CD4-positive, alpha-beta T cell (primary cell): ENCODE results near the gene FLRT1. TPM values are rescaled to one million over a fixed set of nuclear protein-coding genes. Genes with fewer than 3 reads are reported as not detected.

Source experiments
- ATAC-seq: fragments of 200-7000 bp; cut with Tn5 transposase; one replicate; pipeline ENCODE4 v1.10.0; 2022; ENCODE audit warnings: mild to moderate bottlenecking; ENCODE audit not compliant: poor library complexity
- CTCF ChIA-PET: fragments of 350-600 bp; sonication (Branson Sonifier 250); formaldehyde crosslinking; loops from one replicate; lab custom pipeline; 2021; ENCODE audit warnings: antibody characterized with exemption, inconsistent platforms; lab: Charles Lee
- POLR2A ChIA-PET: fragments of 350-600 bp; sonication (Branson Sonifier 250); formaldehyde crosslinking; loops from one replicate; lab custom pipeline; 2021; ENCODE audit warnings: antibody characterized with exemption, inconsistent platforms; lab: Charles Lee
- DNase-seq, 14 experiments: peaks; one replicate each; pipeline ENCODE4 v3.0.0-alpha.2; 2013 to 2020; ENCODE audit warnings: mixed read lengths in 2 of 14
- H3K27ac ChIP-seq, 2 donors: one replicate each; pipeline versions ENCODE4 v1.5.1 to v1.7.0; 2013; ENCODE audit warnings: low read length in 2 of 2, low read depth in 1 of 2, mild to moderate bottlenecking in 1 of 2
- H3K27me3 ChIP-seq, 2 experiments: 1 replicate in 1 of 2; 2 replicates in 1 of 2; pipeline versions ENCODE4 v1.6.1 to v1.7.0; 2013; ENCODE audit warnings: low read length in 2 of 2, control low read depth in 1 of 2, mild to moderate bottlenecking in 1 of 2, moderate library complexity in 1 of 2; ENCODE audit not compliant: insufficient read depth in 2 of 2, control insufficient read depth in 1 of 2
- H3K36me3 ChIP-seq: one replicate; pipeline ENCODE4 v1.6.1; 2013; ENCODE audit warnings: low read length, control low read depth; ENCODE audit not compliant: insufficient read depth
- H3K4me1 ChIP-seq: one replicate; pipeline ENCODE4 v1.6.1; 2013; ENCODE audit warnings: low read length, control low read depth; ENCODE audit not compliant: insufficient read depth
- H3K4me3 ChIP-seq: one replicate; pipeline ENCODE4 v1.5.1; 2013; ENCODE audit warnings: mild to moderate bottlenecking, low read length, moderate library complexity
- H3K9me3 ChIP-seq, 2 experiments: 1 replicate in 1 of 2; 2 replicates in 1 of 2; pipeline versions ENCODE4 v1.6.1 to v1.7.0; 2013; ENCODE audit warnings: low read length in 2 of 2, mild to moderate bottlenecking in 2 of 2, control low read depth in 1 of 2, moderate library complexity in 1 of 2; ENCODE audit not compliant: control insufficient read depth in 1 of 2, insufficient read depth in 1 of 2
- H3K27ac Mint-ChIP-seq: one replicate; pipeline ENCODE4 v1.8.0; 2020; ENCODE audit warnings: mixed read lengths
- H3K27me3 Mint-ChIP-seq: one replicate; pipeline ENCODE4 v1.8.0; 2021; ENCODE audit warnings: mixed read lengths
- H3K36me3 Mint-ChIP-seq: one replicate; pipeline ENCODE4 v1.8.0; 2021; ENCODE audit warnings: low read depth, mixed read lengths
- H3K4me1 Mint-ChIP-seq: one replicate; pipeline ENCODE4 v1.8.0; 2021; ENCODE audit warnings: low read depth, mixed read lengths
- H3K4me3 Mint-ChIP-seq: one replicate; pipeline ENCODE4 v1.8.0; 2020; ENCODE audit warnings: mild to moderate bottlenecking, mixed read lengths
- H3K9me3 Mint-ChIP-seq: one replicate; pipeline ENCODE4 v1.8.0; 2020; ENCODE audit warnings: mixed read lengths
- intact Hi-C, 2 experiments: fragments of 100-400 bp; cut with DNase I in 1 of 2; cut with micrococcal nuclease in 1 of 2; formaldehyde crosslinking; loops; one replicate each; pipeline versions ENCODE4 v1.15.1 to v1.9.0; 2023 to 2025; cut with DNase I, micrococcal nuclease
- total RNA-seq, 174 experiments: library from RNA in 2 of 174; stranded (reverse) in 2 of 174; gene quantifications; one replicate each; pipeline ENCODE4 v1.2.3 and lab custom pipeline; 2021 to 2026
- TF ChIP-seq, protein P1 (sequence below): fragments of 200-600 bp; IDR thresholded peaks from one replicate; pipeline ENCODE4 v1.8.0; 2022; ENCODE audit warnings: antibody characterized with exemption, mild to moderate bottlenecking

Gene FLRT1
- total RNA-seq, 2 experiments from 2014 or later = not detected

- Histone ChIP-seq H3K4me3 (no peak overlapping the region), H3K4me1 (no peaks in the 10 kb centered on the region), H3K36me3 (no peaks in the 10 kb centered on the region), H3K27me3 (peaks cover 2 to 3% of the 10 kb centered on the region in 2 experiments), H3K9me3 (peaks cover 0 to 5% of the 10 kb centered on the region in 2 experiments), H3K27ac (no peak overlapping the region)
- H3K4me3 Mint-ChIP-seq = no peak overlapping the region
- no peaks in the 10 kb centered on the region for H3K4me1 Mint-ChIP-seq
- intact Hi-C loops = no loop called here
- no peaks in the 10 kb centered on the region for H3K9me3 Mint-ChIP-seq
- H3K36me3 Mint-ChIP-seq = no peaks in the 10 kb centered on the region
- ChIA-PET CTCF (no interaction called here), POLR2A (no interaction called here)
- H3K27ac Mint-ChIP-seq = no peak overlapping the region
- DNase-seq = no peak
- TF ChIP-seq, protein P1, sequence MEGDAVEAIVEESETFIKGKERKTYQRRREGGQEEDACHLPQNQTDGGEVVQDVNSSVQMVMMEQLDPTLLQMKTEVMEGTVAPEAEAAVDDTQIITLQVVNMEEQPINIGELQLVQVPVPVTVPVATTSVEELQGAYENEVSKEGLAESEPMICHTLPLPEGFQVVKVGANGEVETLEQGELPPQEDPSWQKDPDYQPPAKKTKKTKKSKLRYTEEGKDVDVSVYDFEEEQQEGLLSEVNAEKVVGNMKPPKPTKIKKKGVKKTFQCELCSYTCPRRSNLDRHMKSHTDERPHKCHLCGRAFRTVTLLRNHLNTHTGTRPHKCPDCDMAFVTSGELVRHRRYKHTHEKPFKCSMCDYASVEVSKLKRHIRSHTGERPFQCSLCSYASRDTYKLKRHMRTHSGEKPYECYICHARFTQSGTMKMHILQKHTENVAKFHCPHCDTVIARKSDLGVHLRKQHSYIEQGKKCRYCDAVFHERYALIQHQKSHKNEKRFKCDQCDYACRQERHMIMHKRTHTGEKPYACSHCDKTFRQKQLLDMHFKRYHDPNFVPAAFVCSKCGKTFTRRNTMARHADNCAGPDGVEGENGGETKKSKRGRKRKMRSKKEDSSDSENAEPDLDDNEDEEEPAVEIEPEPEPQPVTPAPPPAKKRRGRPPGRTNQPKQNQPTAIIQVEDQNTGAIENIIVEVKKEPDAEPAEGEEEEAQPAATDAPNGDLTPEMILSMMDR = no peak
- no peak for ATAC-seq
- H3K27me3 Mint-ChIP-seq = no peaks in the 10 kb centered on the region
Measured at GRCh38 chr11:64055077-64055476, 19.3 kb downstream of the FLRT1 start.

DNA sequence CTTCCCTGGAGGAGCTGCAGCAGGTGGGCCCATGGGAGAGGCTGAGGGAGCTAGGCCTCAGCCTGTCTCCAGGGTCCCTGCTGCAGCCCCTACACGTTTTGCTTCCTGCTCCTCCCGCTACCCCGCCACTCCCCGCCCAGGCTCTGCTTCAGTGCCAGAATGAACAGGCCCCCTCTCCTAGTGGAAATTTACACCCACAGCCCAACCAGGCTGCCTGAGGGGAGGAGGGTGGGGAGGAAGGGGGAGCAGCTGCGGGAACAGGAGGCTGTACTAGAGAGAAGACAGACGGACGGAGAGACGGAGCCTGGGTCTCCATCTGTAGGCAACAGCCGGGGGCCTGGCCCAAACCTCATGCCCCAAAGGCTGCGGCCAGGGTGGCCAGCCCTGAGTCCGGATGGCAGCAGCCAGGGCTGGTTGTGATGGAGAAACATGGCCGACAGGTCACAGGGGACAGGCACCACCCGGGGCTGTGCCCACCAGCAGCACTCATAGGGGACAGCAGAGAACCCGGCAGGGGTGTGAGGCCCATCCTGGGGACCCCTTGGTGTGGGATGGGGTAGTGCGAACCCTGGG is 20.6 kb downstream of the FLRT1 start:
- POLR2A ChIA-PET = no interaction called here
- Mint-ChIP-seq H3K27ac (no peak overlapping the region), H3K9me3 (no peaks in the 10 kb centered on the region), H3K4me1 (peaks cover 5% of the 10 kb centered on the region), H3K27me3 (peaks cover 5% of the 10 kb centered on the region), H3K4me3 (no peak overlapping the region), H3K36me3 (no peaks in the 10 kb centered on the region)
- TF ChIP-seq, protein P1 = no peak
- Histone ChIP-seq H3K36me3 (no peaks in the 10 kb centered on the region), H3K4me1 (peaks cover 11% of the 10 kb centered on the region), H3K27me3 (peaks cover 5 to 11% of the 10 kb centered on the region in 2 experiments), H3K4me3 (no peak overlapping the region), H3K27ac (no peak overlapping the region), H3K9me3 (peaks cover 0 to 11% of the 10 kb centered on the region in 2 experiments)
- ATAC-seq (no peak), DNase-seq (no peak)
- CTCF ChIA-PET = no interaction called here
- intact Hi-C loops = no loop called here

- H3K4me1 ChIP-seq = peaks cover 13% of the 10 kb centered on the region
- H3K27ac ChIP-seq = no peak overlapping the region
- peaks cover 10 to 13% of the 10 kb centered on the region in 2 experiments for H3K27me3 ChIP-seq
- Mint-ChIP-seq H3K27me3 (peaks cover 10% of the 10 kb centered on the region), H3K4me1 (peaks cover 5% of the 10 kb centered on the region), H3K4me3 (no peak overlapping the region), H3K27ac (no peak overlapping the region), H3K36me3 (no peaks in the 10 kb centered on the region), H3K9me3 (no peaks in the 10 kb centered on the region)
- peaks cover 0 to 11% of the 10 kb centered on the region in 2 experiments for H3K9me3 ChIP-seq
- no peaks in the 10 kb centered on the region for H3K36me3 ChIP-seq
- no peak for DNase-seq
- intact Hi-C loops = no loop called here
- CTCF ChIA-PET = no interaction called here
- POLR2A ChIA-PET = no interaction called here
- TF ChIP-seq, protein P1 = no peak
- H3K4me3 ChIP-seq = no peak overlapping the region
- no peak for ATAC-seq
Measured at GRCh38 chr11:64056861-64057260, 21.1 kb downstream of the FLRT1 start.
